Mammary epithelial cell (primary cell): ENCODE measurements around the gene RASSF4.

Experiments used
- EZH2 ChIP-seq: IDR thresholded peaks from 2 replicates; pipeline ENCODE4 v1.6.1; 2012; ENCODE audit warnings: low read length, inconsistent platforms, borderline replicate concordance
- TF ChIP-seq, protein P1 (sequence below), 2 donors: IDR thresholded peaks in 1 of 2; conservative IDR thresholded peaks in 1 of 2; 2 replicates each; pipeline ENCODE4 v1.5.1; 2011 to 2012; ENCODE audit warnings: inconsistent platforms in 2 of 2, low read length in 2 of 2, mild to moderate bottlenecking in 2 of 2, control low read depth in 1 of 2, low read depth in 1 of 2; ENCODE audit not compliant: insufficient read depth in 1 of 2; ENCODE audit errors: extremely low read depth in 1 of 2

GRCh38 chr10:45040921-45041542, 81.4 kb downstream of the RASSF4 start:
- TF ChIP-seq, protein P1, sequence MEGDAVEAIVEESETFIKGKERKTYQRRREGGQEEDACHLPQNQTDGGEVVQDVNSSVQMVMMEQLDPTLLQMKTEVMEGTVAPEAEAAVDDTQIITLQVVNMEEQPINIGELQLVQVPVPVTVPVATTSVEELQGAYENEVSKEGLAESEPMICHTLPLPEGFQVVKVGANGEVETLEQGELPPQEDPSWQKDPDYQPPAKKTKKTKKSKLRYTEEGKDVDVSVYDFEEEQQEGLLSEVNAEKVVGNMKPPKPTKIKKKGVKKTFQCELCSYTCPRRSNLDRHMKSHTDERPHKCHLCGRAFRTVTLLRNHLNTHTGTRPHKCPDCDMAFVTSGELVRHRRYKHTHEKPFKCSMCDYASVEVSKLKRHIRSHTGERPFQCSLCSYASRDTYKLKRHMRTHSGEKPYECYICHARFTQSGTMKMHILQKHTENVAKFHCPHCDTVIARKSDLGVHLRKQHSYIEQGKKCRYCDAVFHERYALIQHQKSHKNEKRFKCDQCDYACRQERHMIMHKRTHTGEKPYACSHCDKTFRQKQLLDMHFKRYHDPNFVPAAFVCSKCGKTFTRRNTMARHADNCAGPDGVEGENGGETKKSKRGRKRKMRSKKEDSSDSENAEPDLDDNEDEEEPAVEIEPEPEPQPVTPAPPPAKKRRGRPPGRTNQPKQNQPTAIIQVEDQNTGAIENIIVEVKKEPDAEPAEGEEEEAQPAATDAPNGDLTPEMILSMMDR (conservative IDR thresholded peaks at IDR 0.05 in 1 of 2, IDR thresholded peaks at IDR 0.05 in 1 of 2; ENCODE audit: extremely low read depth in 1 of 2, insufficient read depth in 1 of 2, low read depth in 1 of 2, low read length in 2 of 2) = no peak
- no peak for TF ChIP-seq EZH2
